T47D (cell line): ENCODE data around the gene SCG3.

Source experiments
- DNase-seq, 2 experiments: peaks; one replicate each; pipeline versions ENCODE4 v3.0.0 to v3.0.0-alpha.2; 2011 to 2012; ENCODE audit warnings: low read depth in 1 of 2, low spot score in 1 of 2
- JUND ChIP-seq: IDR thresholded peaks from 2 replicates; pipeline ENCODE4 v1.6.1; 2012; ENCODE audit warnings: low read depth
- in situ Hi-C: cut with HindIII; loops from 2 replicates; pipeline ENCODE4 v1.10.0; 2016; ENCODE audit warnings: low sequenced_read_pairs, low pct_unique_long_range_greater_than_20kb

The SCG3 gene

DNA sequence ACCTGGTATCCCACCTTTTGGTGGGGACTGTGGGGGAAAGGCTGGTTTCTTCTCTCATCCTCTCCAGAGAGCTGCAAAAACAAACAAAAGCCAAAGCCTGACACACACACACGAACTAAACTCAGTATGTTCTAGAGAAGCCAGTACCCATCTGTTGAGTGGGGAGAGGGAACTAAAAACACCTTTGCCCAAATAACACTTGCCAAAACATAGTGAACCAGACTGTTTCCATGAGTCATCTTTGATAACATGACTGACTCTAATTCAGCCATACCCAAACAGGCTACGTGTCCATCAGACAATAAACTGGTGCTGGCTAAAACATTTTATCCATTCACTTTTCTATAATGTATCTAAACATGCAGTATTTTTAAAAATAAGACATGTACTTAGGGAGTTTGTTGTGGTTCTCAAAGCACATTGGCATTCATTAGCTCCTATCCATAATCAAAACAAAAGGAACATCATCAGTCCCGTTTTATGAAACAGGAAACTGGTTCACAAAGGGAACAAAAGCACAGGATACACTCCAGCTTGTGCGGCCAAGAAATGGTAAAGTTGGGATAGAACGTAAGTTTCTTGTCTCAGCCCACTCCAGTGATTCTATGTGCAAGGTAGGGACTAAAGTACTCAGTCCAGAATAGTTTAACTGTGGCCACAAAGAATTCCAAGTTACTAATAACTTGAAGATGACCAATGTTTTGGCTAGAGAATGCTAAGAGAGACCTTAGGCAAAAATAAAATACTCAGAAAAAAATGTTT lies 40.1 kb downstream of the SCG3 start:
- TF ChIP-seq JUND: no peak
- no peak for DNase-seq
- in situ Hi-C loops: no loop called here

DNA sequence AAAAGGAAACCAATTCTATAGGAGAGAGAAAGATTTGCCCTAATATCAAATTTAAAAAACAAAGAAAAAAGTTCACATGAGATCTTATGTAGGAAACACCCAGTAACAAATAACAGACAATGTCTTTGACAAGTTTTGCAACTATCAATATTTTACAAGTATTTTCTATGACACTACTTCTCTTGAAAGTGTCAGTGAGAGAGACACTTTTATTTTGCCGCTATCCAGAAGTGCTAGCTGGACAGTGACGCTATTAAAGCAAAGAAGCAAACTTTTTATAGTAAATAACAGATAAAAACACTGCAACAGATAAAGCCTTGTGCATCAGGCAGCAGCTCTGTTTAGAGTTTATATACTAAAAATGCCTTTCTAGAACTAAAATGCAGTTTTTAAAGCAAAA lies 42.9 kb downstream of the SCG3 start:
- in situ Hi-C loops: no loop called here
- no peak for DNase-seq
- TF ChIP-seq JUND: no peak

DNA sequence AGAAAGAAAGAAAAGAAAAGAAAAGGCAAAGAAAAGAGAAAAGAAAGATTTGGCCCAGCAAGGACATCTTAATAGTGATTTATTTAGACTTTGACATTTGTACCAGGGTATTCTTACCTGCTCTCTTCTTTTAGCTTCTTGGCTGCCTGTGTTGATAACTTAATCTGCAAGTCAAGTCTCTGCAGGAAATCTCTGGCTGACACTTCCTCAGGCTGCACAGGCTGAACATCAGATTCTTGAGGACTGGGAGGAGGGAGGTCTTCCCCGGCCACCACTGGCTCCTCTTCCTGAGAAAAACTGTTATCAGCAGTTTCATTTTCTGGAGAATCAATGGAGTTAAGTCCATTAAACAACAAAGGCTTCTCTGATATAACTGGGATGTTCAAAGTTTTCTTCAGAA lies 43.4 kb downstream of the SCG3 start:
- no peak for TF ChIP-seq JUND
- no peak for DNase-seq
- in situ Hi-C loops: no loop called here

DNA sequence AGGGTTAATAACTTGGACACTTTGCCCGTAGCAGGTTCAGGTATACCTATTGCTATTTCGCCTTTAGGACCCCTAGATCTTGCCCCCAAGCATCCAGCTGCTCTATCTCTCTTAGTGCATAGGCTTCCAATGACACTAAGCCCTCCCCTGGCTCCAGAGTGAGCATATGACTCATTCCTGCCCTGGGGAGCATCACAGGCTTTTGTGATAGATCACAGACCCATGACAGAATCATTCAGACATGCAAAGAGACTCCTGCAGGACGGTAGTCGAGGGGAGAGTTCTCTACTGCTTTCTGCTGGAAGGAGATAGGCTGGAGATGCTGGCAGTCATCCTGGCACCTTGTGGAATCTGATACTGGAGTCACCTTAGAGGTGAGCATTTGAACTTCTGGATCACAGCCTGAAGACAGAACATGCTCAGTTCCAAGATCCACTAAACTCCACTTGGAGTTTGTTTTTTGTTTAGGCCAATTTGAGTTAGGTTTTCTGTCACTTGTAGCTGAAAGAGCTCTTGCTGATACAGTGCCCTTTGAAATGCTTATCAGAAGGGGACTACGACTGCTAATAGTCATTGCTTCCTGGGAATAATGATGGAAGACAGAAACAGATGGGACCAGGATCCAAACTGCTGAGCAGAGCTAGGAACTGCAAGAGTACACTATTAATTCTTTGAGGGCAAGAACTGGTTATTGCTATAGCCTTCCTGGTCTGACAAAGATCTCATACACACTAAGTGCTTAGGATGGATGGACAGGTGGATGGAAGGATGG lies 45.2 kb downstream of the SCG3 start:
- no peak for DNase-seq

DNA sequence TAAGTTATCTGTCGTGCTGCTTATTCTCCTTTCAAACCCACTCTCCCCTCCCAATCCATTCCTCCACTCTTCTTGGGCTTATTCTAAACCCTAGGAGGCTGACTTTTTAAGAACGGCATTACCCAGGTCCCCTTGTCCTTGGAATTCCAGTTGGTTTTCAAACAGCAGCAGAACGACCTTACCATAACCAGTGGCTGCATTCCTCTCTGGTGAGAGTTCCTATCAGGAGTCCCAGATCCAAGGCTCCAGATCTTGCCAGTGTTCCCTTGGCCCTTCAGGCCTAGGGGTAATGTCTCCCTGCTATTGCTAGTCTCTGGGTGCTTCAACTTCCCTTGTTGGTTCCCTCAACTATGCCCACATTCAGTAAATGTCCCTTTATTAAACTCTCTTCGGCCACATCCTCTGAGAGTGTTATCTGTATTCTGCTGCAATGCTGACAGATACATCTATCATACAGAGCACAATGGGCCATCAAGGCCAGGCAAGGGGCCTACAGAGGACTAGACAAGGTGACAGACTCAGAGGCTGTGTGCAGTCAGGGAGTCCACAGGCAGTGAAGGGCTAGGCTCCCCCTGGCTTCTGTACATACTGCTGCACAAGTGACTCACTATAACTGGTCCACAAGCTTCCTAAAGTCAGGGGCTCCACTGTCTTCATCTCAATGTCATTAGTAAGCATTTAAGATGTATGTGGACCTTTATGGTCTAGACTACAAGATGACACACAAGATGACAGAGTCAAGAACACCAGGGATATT lies 46.0 kb downstream of the SCG3 start:
- in situ Hi-C loops: no loop called here
- DNase-seq: no peak
- TF ChIP-seq JUND: no peak

More for the DNA sequence above, 45.2 kb downstream of the SCG3 start:
- no peak for TF ChIP-seq JUND
- in situ Hi-C loops: no loop called here

DNA sequence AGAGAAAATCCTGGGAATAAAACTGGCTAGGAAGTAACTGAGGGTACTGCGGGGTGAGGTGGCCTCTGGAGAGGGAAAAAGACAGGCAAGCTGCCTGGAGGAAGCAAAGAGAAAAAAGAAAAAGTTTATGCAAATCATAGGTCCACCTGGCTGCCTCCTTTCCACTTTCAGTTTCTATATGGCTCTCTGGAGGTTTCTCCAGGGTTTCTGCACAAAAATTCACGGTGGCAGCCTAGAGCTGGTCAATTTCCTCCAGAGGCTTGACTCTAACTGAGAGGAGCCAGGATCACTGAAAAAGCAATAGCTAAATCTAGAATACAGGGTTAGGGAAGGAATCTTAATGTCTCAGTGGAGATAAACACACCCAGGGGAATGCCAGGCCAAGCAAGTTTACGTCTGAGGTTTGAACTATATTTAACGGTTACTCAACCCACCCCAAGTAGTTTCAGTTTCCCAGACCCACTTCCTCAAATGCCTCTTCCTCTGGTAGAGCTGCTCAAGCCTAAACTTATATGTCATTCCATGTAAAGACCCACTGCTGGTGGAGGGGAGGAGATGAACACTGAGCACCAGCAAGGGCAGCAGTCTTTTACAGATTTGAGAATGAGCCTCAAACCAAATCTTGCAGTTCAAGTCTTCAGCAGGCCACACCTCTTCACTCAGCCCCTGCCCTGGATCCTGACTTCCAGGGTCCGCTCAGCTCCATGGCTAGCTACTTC lies 50.4 kb downstream of the SCG3 start:
- DNase-seq: peak; percentile 24 to 35
- in situ Hi-C loops: no loop called here
- TF ChIP-seq JUND: no peak

DNA sequence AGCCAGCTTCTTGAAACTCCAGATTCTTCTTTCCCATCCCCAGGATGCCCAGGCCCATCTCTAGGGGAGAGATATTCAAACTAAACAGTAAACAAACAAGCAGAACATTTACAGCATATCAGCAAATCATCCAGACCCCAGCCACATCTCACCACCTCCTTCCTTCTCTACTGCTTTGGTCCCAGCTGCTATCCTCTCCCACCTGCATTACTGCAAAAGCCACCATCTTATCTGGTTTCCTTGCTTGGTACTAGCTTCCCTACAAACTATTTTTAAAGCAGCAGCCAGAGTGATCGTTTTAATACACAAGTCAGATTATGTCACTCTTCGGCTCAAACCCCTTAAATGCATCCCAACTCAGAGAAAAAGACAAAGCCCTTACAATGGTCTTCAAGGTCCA lies 51.3 kb downstream of the SCG3 start:
- no peak for TF ChIP-seq JUND
- in situ Hi-C loops: no loop called here

DNA sequence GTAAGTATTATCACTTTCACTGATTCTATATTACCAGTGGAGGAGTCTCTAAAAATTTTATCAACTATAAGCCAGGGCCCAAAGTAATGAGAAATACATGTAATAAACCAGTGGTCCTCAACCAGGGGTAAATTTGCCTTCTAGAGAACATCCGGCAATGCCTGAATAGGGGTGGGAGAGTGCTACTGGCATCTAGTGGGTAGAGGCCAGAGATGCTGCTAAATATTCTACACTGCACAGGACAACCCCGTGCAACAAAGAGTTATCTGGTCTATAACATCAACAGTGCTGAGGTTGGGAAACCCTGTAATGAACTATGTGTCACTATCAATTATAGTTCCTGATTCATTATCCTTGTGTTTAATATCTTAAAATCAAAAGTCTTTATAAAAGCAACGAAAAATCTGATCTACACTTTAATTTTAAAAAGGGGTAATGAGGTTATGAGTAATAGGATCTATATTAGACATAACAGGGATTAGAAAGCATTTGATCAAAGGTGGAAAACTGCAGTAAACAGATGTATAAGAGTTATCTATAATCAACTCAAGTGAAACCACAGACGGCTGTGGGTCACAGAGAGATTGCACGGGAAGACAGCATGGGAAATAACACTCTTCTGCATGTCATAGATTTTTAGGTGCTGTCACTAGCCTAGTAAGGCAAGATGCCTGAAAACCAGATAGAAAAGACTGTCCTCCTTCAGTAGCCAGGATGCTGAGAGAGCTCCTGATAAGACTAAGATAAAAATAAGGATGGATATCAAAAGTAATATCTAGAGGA lies 54.1 kb downstream of the SCG3 start:
- TF ChIP-seq JUND: no peak
- in situ Hi-C loops: no loop called here
- no peak for DNase-seq

More for the DNA sequence above, 51.3 kb downstream of the SCG3 start:
- no peak for DNase-seq

DNA sequence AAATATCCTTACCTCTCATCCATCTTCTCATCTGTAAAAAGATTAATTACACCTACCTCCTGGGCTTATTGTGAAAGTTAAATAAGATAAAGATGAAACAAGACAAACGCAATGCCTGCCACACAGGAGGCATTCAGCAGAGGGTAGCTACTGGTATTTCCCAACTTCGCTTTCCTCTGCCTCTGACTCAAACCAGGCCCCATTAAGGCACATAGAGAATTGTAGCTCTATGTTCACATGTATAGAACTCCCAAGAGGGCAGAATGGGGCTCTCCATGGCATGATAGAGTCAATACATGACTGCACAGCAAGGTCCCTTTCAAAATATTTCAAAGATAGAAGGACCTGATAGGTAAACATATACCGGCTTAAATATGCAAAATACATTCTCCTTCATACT lies 54.8 kb downstream of the SCG3 start:
- TF ChIP-seq JUND: no peak
- DNase-seq: no peak
- in situ Hi-C loops: no loop called here

DNA sequence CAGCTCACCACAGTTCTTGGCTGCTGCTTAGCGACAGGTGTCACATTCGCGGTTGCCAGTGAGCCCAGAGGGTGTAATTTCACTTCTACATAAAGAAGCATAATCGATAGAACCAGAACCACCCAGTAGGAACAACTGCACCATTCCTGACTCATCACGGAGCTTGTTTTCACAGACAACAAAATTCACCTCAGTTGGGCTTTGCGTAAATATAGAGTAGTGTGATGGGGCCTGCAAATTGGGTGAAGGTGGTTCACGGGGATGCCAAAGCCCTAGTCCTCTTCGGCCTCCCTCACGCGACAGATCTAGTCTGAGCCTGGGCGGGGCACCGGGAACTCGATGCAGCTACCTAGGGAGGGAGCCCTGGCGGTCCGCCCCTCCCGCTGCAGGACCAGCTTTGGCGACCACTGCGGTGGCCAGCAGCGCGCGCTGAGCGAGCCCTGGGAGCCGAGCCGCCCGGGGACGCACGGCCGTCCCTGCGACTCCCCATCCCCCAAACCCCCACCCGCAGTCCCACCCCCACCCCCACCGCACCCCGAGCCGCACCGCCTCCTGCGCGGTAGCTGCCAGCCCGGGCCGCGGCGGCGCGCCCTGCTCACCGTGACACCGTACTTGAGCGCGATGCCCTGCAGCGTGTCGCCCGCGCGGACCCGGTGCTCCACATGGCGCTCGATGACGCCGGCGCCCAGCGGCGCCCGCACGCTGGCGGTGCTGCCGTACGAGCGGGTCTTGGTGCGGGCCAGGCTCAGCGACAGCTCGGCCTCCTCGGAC lies 55.6 kb downstream of the SCG3 start:
- no peak for TF ChIP-seq JUND
- in situ Hi-C loops: no loop called here
- peak; percentile 41 to 53 for DNase-seq
